DMS79 (cell line): ENCODE measurements around the gene DPH3.
"Not testable (repeated sequence)": the region's sequence is repeated elsewhere in the genome, so short reads cannot be mapped to it uniquely, and the experiment has no call there.

Experiments
- DNase-seq: peaks from one replicate; lab custom pipeline; 2025; lab: John Stamatoyannopoulos, UW

The DPH3 gene

GRCh38 chr3:16264708-16265454, at the start of gene DPH3, which contains the start of gene OXNAD1:
Gene DPH3, minus strand, starts transcription at chr3:16264943. Its CDS starts 67 bp downstream, at chr3:16264876.
Gene OXNAD1, plus strand, starts transcription at chr3:16265212. Its CDS starts 5,741 bp downstream, at chr3:16270953.
- peak; percentile 87 for DNase-seq

GRCh38 chr3:16313886-16314645, 49.3 kb upstream of the DPH3 start:
- DNase-seq: no peak

GRCh38 chr3:16311960-16312451, 47.3 kb upstream of the DPH3 start:
- DNase-seq: no peak

- not testable (repeated sequence) for DNase-seq
Observed at GRCh38 chr3:16310486-16310885, 45.7 kb upstream of the DPH3 start.

- no peak for DNase-seq
Observed at GRCh38 chr3:16309558-16309957, 44.8 kb upstream of the DPH3 start.

GRCh38 chr3:16308727-16309126, 44.0 kb upstream of the DPH3 start:
- no peak for DNase-seq

- DNase-seq: no peak
Observed at GRCh38 chr3:16307832-16308531, 43.2 kb upstream of the DPH3 start.

- no peak for DNase-seq
Observed at GRCh38 chr3:16305111-16305541, 40.4 kb upstream of the DPH3 start.

GRCh38 chr3:16304061-16305010, 39.6 kb upstream of the DPH3 start:
- no peak for DNase-seq

GRCh38 chr3:16303037-16303575, 38.4 kb upstream of the DPH3 start:
- no peak for DNase-seq

GRCh38 chr3:16302082-16302631, 37.4 kb upstream of the DPH3 start:
- DNase-seq: no peak

- peak; percentile 46 for DNase-seq
Observed at GRCh38 chr3:16301507-16301906, 36.8 kb upstream of the DPH3 start.

GRCh38 chr3:16300881-16301359, 36.2 kb upstream of the DPH3 start:
- no peak for DNase-seq

GRCh38 chr3:16300307-16300706, 35.6 kb upstream of the DPH3 start:
- DNase-seq: no peak

GRCh38 chr3:16299746-16300145, 35.0 kb upstream of the DPH3 start:
- no peak for DNase-seq

- DNase-seq: no peak
Observed at GRCh38 chr3:16298891-16299290, 34.1 kb upstream of the DPH3 start.

GRCh38 chr3:16297997-16298885, 33.5 kb upstream of the DPH3 start:
- peak; percentile 69 for DNase-seq

- no peak for DNase-seq
Observed at GRCh38 chr3:16295298-16295890, 30.7 kb upstream of the DPH3 start.

- DNase-seq: no peak
Observed at GRCh38 chr3:16294844-16295243, 30.1 kb upstream of the DPH3 start.
